ENCODE data around the gene TET2.
"Not testable (repeated sequence)": the region's sequence is repeated elsewhere in the genome, so short reads cannot be mapped to it uniquely, and the experiment has no call there.

Gene TET2

DNA sequence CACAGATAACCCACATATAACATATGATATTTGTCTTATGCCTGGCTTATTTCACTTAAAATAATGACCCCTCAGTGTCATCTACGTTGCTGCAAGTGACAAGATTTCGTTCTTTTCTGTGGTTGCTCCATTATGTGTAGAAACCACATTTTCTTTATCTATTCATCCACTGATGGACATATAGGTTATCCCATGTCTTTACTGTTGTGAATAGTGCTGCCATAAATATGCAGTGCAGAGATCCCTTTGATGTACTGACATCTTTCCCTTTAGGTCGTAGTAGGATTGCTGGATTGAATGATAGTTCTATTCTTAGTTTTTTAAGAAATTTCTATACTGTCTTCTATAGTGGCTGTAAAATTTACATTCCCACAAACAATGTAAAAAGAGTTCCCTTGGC lies 135.8 kb downstream of the TET2 start:
- Mint-ChIP-seq H3K36me3 (ENCODE audit: low read depth) (no peaks in the 10 kb centered on the region), H3K27me3 (ENCODE audit: low read depth) (no peaks in the 10 kb centered on the region), H3K4me1 (peaks cover 16% of the 10 kb centered on the region), H3K4me3 (no peak overlapping the region), H3K27ac (no peak overlapping the region), H3K9me3 (peaks cover 6% of the 10 kb centered on the region)
- TF ChIP-seq, protein P1, sequence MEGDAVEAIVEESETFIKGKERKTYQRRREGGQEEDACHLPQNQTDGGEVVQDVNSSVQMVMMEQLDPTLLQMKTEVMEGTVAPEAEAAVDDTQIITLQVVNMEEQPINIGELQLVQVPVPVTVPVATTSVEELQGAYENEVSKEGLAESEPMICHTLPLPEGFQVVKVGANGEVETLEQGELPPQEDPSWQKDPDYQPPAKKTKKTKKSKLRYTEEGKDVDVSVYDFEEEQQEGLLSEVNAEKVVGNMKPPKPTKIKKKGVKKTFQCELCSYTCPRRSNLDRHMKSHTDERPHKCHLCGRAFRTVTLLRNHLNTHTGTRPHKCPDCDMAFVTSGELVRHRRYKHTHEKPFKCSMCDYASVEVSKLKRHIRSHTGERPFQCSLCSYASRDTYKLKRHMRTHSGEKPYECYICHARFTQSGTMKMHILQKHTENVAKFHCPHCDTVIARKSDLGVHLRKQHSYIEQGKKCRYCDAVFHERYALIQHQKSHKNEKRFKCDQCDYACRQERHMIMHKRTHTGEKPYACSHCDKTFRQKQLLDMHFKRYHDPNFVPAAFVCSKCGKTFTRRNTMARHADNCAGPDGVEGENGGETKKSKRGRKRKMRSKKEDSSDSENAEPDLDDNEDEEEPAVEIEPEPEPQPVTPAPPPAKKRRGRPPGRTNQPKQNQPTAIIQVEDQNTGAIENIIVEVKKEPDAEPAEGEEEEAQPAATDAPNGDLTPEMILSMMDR (IDR thresholded peaks at IDR 0.05; ENCODE audit: unreplicated experiment in 3 of 3): no peak

DNA sequence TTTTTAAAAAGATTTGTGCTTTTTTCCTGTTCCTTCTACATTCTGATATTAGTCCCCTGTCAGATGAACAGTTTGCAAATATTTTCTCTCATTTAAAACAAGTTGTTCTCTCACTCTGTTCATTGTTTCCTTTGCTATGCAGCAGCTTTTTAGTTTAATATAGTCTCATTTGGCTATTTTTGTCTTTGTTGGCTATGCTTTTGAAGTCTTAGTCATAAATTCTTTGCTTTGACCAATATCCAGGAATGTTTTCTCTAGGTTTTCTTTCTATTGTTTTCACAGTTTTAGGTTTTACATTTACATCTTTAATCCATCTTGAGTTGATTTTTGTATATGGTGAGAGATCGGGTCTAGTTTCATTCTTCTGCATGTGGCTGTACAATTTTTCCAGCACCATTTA lies 136.8 kb downstream of the TET2 start:
- Mint-ChIP-seq H3K36me3 (ENCODE audit: low read depth) (no peaks in the 10 kb centered on the region), H3K4me3 (no peak overlapping the region), H3K4me1 (peaks cover 16% of the 10 kb centered on the region), H3K9me3 (peaks cover 8% of the 10 kb centered on the region), H3K27ac (no peak overlapping the region), H3K27me3 (ENCODE audit: low read depth) (no peaks in the 10 kb centered on the region)
- TF ChIP-seq, protein P1 (IDR thresholded peaks at IDR 0.05; ENCODE audit: unreplicated experiment in 3 of 3): no peak

DNA sequence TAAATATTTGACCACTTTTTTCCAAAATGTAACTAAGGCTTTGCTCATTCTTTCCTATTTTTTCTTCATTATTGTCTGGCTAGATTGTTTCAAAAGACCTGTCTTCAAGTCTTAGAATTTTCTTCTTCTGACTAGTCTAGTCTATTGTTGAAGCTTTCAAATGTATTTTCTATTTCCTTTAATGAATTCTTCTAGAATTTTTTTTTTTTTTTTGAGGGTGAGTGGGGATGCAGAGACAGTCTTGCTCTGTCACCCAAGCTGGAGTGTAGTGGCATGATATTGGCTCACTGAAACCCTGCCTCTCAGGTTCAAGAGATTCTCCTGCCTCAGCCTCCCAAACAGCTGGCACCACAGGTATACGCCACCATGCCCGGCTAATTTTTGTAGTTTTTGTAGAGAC lies 141.4 kb downstream of the TET2 start:
- Mint-ChIP-seq H3K4me1 (peaks cover 5% of the 10 kb centered on the region), H3K27me3 (ENCODE audit: low read depth) (no peaks in the 10 kb centered on the region)

DNA sequence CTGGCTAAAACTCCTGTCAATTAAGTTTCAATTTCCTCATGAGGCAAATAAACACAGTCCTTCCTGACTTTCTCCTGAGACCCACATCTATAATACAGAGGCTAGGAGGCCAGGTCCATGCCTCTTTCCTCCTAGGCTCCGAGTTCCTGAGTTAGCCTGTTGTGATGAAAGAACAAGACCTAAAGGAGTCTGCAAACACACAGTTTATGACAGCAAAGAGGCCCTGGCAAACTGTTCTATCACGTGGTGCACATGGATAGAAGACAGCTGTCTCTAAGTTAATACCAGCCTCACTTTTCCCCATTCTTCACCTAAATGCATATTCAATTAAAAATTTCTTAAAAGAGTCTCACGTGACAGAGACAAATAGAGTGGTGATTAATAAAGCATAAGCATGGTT lies 145.2 kb downstream of the TET2 start:
- Mint-ChIP-seq H3K36me3 (ENCODE audit: low read depth) (peaks cover 4% of the 10 kb centered on the region), H3K9me3 (peaks cover 9% of the 10 kb centered on the region), H3K27ac (no peak overlapping the region), H3K27me3 (ENCODE audit: low read depth) (no peaks in the 10 kb centered on the region), H3K4me1 (no peaks in the 10 kb centered on the region), H3K4me3 (no peak overlapping the region)
- TF ChIP-seq, protein P1 (IDR thresholded peaks at IDR 0.05; ENCODE audit: unreplicated experiment in 3 of 3): no peak

More for the DNA sequence above, 141.4 kb downstream of the TET2 start:
- TF ChIP-seq, protein P1 (IDR thresholded peaks at IDR 0.05; ENCODE audit: unreplicated experiment in 3 of 3): no peak
- no peak overlapping the region for H3K4me3 Mint-ChIP-seq
- peaks cover 13% of the 10 kb centered on the region for H3K9me3 Mint-ChIP-seq
- H3K36me3 Mint-ChIP-seq (ENCODE audit: low read depth): peaks cover 4% of the 10 kb centered on the region
- no peak overlapping the region for H3K27ac Mint-ChIP-seq

DNA sequence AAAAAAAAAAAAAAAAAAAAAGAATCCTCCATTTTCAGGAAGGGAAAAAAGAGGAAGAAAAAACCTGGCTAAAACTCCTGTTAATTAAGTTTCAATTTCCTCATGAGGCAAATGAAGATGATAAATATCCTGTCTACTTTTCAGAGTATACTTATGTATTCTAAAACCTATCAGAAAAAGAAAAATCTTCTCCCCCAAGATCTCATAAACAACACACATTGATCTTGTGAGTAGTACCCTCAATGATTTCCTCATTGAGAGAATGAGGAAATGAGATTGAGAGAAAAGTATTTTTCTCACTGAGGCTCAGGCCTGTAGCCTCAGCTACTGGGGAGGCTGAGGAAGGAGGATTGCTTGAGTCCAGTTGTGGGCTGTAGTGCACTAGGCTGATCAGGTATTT lies 146.7 kb downstream of the TET2 start:
- Mint-ChIP-seq H3K4me3 (no peak overlapping the region), H3K27me3 (ENCODE audit: low read depth) (peaks cover 3% of the 10 kb centered on the region), H3K27ac (no peak overlapping the region), H3K9me3 (peaks cover 7% of the 10 kb centered on the region), H3K4me1 (no peaks in the 10 kb centered on the region), H3K36me3 (ENCODE audit: low read depth) (peaks cover 4% of the 10 kb centered on the region)
- TF ChIP-seq, protein P1 (IDR thresholded peaks at IDR 0.05; ENCODE audit: unreplicated experiment in 3 of 3): no peak

DNA sequence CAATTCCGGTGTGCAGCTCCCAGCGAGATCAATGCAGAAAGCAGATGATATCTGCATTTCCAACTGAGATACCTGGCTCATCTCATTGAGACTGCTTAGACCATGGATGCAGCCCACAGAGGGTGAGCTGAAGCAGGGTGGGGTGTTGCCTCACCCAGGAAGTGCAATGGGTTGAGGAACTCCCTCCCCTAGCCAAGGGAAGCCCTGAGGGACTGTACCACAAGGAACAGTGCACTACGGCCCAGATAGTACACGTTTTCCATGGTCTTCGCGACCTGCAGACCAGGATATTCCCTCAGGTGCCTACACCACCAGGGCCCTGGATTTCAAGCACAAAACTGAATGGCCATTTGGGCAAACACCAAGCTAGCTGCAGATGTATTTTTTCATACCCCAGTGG lies 150.0 kb downstream of the TET2 start:
- Mint-ChIP-seq H3K4me3 (no peak overlapping the region), H3K27ac (no peak overlapping the region), H3K4me1 (no peaks in the 10 kb centered on the region), H3K36me3 (ENCODE audit: low read depth) (no peaks in the 10 kb centered on the region), H3K27me3 (ENCODE audit: low read depth) (peaks cover 3% of the 10 kb centered on the region), H3K9me3 (peaks cover 29% of the 10 kb centered on the region)
- TF ChIP-seq, protein P1 (IDR thresholded peaks at IDR 0.05; ENCODE audit: unreplicated experiment in 3 of 3): no peak

DNA sequence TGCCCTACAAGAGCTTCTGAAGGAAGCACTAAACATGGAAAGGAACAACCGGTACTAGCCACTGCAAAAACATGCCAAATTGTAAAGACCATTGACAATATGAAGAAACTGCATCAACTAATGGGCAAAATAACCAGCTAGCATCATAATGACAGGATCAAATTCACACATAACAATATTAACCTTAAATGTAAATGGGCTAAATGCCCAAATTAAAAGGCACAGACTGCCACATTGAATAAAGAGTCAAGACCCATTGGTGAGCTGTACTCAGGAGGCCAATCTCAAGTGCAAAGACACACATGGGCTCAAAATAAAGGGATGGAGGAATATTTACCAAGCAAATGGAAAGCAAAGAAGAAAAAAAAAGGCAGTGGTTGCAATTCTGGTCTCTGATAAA lies 152.4 kb downstream of the TET2 start:
- H3K27me3 Mint-ChIP-seq (ENCODE audit: low read depth); H3K27ac Mint-ChIP-seq; H3K36me3 Mint-ChIP-seq (ENCODE audit: low read depth); H3K4me1 Mint-ChIP-seq; H3K4me3 Mint-ChIP-seq: not testable (repeated sequence)
- peaks cover 47% of the 10 kb centered on the region for H3K9me3 Mint-ChIP-seq
